HL-60/S4 treated with retinoic acid at 250 ng/mL for 4 days and 3 days (cell line): ENCODE data around the gene LASP1NB.

ENCODE experiments used
- in situ Hi-C: fragments of 300-500 bp; cut with MboI; formaldehyde crosslinking; loops from 2 replicates; pipeline ENCODE4 v1.7.0; 2022; ENCODE audit warnings: low sequenced_read_pairs

LASP1NB gene

DNA sequence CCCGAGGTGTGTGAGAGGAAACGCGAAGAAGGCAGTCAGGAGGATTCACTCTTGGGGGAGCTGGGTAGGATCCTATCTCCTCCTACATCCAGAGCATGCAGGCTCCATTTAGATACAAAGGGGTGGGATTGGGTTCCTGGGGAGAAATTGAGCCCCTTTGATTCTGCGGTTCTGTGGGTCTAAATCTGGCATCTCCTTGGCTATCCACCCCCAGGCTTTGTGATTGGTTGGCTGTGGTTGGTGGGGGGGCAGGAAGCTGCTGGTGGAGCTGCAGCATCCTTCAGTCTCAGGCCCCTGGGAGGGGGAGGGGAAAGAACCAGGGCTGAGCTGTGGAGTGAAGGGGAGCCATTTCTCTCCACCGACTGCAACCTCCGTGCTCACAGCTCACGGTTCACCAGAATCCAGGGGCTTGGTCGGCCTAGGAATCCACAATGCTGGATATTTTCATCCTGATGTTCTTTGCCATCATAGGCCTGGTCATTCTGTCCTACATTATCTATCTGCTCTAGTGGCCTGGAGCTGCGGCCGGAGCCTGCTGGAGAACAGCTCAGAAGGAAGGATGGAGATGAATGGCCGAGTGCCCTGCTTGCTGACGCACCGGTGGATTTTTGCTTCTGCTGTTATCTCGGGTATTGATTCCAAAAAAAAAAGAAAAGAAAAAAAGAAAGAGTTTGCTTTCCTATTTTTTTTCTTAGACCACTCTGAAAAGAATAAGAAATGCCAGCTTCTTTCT, at the start of gene LASP1NB:
LASP1NB (plus strand) TSS at position 352 of the 733 bp plus-strand sequence.
- in situ Hi-C loops, result no loop called here

DNA sequence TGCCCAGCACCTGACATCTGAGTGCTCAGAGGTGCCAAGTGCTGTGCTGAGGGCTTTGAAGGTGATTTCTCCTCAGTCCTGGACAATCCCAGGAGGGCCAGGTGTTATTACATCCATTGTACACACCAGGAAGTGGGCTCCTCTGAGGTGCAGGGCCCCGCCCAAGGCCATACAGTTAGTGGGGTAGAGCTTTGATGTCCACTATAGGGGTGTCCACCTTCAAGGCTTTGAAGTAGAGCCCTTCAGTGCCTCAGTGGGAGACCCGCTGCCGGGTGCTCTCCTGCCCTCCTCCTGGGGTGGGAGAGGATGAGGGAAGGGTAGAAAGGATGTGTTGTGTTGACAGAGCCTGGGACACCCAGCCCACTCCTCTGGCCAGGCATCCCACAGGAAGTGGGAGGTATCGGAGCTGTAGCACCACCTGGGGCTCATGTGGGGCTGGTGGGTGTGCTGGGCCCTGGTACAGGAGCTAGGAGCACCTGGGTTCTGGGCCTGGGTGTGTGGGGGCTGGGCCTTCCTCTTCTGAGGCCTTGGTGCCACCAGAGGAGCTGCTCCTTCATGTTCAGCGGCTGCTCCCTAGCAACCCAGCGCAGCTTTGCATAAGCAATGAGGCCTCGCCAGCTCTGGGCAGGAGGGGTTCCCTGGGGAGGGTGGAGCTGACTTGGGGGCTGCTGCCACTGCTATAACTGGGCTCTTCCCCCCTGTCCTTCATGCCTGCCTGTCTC, 48.1 kb upstream of the LASP1NB start:
- in situ Hi-C loops, result no loop called here

DNA sequence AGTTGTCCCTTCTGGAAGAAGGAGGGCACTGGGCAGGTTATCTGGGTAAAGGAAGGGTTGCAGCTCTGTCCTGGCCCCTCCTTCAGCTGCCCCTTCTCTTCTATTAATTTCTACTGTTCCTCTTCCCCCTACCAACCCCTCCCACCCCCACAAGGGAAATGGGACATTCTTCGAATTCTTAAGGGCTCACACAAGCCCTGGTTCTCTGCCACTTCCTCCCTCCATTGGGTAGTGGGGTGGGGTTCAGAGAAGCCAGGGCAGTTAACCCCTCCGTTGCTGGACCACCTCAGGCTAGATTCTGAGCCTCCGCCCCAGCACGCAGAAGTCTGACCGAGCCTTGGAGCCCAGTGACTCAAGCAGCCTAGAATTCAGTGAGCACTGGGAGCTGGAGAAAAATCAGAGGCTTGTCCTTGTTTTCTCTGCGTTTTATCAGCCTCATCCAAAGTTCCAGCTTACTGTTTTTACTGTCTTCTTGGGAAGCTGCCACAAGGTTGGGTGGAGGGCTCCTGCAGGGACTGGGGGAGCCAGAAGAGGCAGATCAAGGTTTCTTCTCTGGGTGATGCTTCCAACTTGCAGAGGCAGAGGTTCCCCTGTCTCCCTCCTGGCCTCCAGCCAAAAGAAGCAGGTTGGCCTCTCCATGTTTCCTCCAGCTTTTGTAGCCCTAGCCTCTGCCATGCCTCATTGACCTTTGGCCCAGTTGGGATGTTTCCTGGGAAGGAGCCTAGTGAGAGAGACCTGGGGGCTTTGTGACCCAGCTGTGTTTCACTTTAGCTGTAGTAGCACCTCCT, 45.3 kb upstream of the LASP1NB start:
- in situ Hi-C loops, result no loop called here

DNA sequence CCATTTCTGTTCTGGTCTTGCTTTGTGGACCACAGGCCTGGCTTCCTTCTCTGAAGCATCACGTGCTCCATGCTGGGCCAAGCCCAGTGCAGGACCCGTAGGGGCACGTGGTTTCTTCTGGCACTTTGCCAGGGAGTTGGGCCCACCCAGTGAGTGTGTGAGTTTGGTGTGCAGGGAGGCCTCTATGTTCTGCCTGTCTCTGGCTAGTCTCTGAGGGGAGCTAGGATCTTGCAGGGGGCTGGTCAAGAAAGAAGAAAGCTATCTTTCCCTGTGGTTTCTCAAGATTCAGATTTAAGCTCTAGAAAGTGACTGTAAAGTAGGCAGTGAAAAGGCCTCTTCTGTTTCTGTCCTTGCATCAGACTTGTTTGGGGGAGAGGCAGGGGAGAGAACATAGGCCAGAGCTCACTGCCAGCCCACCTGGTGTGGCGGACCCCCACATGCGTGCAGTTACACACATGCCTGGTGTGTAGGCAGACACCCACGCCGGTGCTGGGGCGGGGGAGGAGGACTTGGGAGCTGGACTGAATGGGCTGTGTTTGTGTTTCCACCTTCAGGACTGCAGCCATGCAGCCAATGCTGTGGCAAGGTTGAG, 43.7 kb upstream of the LASP1NB start:
- in situ Hi-C loops, result no loop called here

DNA sequence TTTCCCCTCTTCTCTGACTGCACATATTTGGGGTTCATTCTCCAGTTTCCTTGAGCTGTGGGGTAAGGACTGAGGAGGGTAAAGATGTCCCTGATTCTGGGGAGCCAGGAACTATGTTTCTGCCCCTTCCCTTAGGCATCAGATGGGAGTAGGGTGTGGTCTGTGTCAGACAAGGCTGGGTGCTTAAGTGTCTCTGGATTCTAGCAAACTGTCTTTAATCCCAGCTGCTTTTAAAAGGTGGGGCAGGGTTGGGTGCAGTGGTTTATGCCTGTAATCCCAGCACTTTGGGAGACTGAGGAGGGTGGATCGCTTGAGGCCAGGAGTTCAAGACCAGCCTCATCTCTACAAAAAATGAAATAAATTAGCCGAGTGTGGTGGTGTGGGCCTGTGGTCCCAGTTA, 42.5 kb upstream of the LASP1NB start:
- in situ Hi-C loops, result no loop called here

DNA sequence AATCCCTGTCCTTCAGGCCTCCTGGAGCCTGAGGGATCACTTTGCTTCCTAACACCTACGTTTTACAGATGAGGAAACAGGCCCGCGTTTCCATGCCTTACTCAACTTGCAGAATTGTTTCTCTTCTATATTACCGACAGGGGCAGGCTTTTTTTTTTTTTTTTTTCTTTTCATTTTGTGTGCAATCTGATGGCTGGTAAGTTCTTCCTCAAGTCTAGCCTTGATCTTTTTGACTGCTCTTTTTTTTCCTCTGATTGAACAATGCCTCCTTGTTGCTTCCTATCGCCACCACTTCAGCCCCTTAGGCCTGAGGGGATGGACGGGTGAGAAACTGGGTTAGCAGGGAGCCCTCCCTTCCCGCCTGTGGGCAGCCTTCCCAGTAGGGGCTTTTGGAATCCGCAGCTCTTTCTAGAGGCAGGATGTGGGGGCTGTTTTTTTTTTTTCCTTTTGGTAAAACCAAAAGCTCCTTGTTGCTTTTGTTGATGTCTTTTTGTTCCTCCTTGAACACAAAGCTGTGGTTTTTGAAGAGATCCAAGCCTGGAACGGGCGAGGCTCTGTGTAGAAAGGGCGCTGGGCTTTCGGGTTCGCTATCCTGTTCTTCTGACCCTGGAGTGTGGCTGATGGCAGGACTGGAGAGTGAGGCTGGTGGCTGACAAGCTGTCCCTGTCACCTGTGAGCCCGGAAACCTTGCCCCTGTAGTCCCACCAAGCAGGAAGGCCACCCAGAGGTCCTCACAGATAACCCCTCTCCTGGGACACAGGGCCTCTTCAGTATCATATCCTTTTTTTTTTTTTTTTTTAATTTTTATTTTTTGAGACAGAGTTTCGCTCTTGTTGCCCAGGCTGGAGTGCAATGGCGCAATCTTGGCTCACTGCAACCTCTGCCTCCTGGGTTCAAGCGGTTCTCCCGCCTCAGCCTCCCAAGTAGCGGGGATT, 41.6 kb upstream of the LASP1NB start:
- in situ Hi-C loops, result no loop called here

DNA sequence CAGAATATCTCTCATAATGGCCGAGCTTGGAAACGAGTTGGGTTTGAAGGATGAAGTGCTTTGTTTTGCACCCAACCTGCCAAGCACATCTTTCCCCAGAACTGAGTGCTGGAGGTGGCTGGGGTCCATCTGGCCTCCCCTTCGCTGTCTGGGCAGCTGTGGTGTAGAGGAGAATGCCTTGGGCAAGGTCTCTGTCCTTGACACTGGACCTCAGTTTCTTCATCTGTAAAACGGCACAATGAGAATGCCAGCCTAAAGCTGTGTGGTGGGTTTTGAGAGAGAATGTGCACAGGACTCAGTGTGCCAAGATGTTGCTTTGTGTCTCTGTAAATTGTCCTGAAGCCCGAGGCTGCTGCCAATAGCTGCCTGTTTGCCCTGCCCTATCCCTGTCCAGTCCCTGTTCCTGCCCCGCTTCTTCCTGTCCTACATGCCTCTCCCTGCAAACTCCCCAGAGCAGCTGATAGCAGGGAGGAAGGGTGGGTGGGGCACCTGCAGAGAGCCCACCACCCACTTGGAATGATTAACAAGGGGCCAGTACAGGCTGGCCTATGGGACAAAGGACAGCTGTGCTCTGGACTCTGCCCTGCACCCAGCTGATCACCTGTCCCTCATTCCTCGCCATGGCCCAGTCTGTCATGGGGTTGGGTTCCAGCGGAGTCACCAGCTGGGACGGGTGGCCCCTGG, 40.2 kb upstream of the LASP1NB start:
- in situ Hi-C loops, result no loop called here

DNA sequence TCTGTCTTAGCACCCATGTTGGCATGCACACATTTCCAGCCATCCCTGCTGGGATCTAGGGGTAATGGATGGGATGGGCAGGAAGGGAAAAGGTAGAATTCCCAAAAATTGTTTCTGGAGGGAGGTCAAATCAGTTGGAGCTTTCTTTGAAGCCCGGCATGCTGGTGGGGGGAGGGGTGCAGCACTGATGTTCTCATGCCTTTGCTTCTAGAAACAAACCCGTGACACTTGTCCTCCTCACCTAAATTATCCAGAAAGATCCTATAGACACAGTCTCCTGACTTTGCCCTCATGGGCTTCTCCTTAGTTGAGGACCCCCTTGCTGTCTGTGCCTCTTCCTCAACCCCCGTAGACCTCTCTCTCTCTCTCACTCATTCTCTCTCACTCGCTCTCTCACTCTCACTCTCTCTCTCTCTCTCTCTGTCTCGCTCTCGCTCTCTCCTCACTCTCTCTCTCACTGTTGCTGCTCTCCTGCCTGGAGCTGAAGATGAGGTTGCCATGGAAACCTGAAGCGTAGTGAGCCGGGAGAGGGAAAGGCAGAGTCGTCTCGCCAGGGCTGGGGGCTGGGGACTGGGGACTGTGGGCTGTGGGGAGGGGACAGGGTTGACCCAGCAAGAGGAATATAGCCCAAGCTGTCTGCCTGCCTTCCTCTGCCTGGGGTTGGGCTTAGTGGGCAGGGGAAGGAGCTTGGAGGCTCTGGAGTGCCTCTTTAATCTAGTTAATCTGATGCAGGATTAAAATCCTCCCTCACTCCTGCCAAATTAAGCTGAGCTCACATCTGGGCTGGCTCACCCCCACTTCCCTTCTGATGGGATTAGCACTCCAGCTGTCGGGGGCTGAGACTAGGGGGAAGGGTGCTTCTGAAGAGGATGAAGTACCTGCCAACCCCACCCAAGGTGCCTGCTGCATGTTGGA, 39.4 kb upstream of the LASP1NB start:
- in situ Hi-C loops, result no loop called here

DNA sequence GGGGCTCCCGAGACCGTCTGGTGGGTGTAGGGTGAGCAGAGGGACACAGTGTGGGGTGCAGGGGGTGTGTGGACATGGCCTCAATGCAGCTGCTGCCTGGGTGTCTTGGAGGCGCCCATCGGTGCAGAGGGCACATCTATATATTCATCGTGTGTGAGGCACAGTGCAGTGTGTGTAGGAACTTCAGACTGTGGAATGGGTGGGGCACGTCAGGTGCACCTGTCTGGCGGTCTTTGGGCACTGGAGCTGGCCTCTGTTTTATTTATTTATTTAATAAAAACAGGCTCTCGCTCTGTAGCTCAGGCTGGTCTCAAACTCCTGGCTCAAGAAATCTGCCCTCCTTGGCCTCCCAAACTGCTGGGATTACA, 38.8 kb upstream of the LASP1NB start:
- in situ Hi-C loops, result no loop called here

DNA sequence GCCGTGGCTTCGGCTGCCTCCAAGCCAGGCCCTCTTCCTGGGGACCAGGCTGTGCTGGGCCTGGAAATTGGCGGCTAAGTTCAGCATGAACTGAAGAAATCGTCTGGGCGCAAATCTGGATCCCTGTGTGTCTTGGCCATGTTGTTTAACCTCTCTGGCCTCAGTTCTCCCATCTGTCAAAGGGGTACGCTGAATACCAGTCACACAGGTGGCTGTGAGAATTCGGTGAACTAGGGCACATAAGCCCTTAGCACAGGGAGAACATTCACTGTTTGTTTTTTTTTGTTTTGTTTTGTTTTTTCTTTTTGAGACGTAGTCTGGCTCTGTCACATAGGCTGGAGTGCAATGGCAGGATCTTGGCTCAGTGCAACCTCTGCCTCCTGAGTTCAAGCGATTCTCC, 36.6 kb upstream of the LASP1NB start:
- in situ Hi-C loops, result no loop called here

DNA sequence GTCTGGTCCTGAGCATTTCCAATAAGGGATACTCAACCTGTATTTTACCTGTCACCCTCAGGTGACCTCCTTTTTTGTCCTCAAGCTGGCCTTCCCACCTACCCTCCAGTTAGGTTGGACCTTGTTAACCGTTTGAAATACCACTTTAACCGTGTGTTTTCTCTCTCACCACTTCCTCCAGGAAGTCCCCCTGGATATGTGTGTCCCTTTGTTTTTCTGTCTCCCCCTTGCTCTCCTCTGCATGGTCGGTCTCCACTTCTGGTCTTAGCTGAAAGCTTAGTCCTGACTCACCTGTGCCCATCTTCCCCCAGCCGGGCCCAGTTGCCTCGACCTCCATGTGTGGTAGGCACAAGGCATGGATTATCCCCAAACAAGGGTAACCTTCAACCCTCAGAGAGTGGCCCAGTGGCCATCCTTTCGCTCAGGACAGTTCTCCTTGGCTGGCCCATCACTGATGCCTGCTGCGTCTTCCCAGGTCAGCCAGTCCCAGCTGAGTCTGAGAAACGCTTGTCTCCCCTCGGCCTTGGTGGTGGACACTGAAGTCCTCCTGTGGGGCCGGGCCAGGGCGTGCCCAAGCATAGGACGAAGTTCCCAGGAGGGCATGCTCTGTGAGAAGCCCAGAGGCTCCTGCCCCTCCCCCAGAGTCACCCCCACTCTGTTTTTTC, 35.5 kb upstream of the LASP1NB start:
- in situ Hi-C loops, result no loop called here

DNA sequence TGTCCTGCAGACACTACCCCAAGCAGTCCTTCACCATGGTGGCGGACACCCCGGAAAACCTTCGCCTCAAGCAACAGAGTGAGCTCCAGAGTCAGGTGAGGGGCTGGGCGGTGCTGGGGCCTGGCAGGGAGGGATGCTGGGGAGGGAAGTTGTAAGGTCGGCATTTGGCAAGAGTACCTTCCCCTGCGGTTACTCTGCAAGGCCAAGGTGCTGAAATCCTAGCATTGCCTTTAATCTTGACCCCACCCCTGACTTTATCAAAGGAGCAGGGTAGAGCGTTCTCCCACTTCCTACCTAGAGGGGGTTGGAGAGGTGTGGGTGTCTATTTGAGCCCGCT, 35.0 kb upstream of the LASP1NB start:
- in situ Hi-C loops, result no loop called here

DNA sequence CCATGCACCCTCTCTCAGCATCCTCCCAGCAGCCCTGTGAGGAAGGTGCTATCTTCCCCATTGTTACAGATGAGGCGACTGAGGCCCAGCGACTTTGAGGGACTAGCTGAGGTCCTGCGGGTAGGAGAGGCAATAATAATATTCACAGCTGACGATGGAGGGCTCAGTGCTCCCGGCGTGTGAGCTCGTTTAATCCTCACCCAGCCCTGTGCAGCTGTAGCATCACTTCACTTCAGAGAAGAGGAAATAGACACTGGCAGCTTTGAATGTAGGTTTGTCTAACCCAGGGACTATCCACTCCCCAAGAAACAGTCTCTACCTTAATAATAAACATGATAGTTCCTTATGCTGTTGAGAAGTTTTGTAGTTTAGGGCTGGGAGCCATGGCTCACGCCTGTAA, 34.0 kb upstream of the LASP1NB start:
- in situ Hi-C loops, result no loop called here

DNA sequence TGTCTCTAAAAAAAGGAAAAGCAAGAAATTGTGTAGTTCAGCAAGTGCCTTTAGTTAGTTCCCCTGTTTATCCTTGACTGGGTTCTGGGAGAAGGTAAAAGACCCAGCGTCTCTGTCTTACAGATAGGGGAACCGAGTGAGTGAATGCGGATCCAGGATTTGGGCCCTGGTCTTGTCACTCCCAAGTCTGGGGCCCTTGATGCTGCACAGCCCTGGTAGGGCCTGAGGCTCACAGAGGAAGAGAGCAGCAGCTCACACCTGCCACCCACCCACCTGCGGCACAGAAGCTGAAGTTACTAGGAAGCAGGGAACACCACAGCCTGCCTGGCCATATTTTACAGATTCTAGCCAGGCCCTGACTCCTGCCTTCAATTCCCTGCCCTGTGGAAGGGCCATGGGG, 33.3 kb upstream of the LASP1NB start:
- in situ Hi-C loops, result no loop called here

DNA sequence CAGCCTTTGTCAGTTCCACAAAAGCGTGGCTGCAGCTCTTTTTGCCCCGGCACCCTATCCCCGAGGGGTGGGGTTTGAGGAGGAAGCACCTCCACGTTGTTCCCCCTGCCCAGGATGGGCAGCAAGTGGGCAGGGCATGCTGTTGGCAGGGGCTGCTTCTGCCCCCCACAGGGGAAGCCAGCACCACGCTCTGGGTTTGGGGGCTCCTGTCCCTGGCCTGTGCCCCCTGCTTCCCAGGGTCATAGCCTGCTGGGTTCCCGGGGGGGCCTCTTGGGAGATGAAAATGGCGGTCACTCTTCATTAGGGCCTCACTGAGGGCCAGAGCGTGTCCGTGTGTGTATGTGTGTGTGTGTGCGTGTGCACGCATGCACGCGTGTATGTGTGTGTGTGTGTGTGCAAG, 32.8 kb upstream of the LASP1NB start:
- in situ Hi-C loops, result no loop called here

DNA sequence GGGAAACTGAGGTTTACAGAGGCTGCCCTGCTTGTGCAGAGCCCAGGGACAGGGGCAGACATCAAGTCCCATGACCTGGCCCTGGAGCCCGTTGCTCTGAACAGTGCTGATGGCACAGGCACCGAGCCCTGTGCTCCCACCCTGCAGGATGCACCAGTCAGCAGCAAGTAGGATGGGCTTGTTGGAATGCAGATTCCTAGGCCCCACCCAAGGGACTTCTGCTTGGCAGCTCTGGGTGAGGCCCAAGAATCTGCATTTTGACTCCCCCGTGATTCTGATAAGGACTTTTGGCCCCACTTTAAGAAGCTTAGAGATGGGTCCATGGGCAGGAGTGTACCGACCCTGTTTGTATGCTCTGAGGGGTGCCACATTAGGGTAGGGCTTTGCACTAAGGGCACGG, 32.3 kb upstream of the LASP1NB start:
- in situ Hi-C loops, result no loop called here

DNA sequence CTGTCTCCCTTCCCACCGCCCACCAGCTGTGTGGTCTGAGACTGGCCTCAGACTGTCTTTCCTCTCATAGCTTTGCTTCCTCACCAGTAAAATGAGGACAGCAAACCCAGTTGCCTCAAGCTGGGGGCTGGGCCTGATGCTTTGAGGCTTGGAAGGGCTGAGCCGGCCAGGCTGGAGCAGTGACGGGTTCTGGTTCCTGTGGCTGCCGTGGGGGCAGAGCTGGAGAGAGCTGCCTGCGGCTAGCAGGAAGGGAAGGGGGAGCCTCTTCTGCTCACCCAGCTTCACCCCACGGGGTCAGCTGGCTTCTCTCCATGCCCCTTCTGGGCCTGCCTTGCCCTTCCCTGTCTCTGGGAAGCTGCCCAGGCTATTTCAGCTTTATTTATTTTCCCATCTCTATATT, 31.8 kb upstream of the LASP1NB start:
- in situ Hi-C loops, result no loop called here

DNA sequence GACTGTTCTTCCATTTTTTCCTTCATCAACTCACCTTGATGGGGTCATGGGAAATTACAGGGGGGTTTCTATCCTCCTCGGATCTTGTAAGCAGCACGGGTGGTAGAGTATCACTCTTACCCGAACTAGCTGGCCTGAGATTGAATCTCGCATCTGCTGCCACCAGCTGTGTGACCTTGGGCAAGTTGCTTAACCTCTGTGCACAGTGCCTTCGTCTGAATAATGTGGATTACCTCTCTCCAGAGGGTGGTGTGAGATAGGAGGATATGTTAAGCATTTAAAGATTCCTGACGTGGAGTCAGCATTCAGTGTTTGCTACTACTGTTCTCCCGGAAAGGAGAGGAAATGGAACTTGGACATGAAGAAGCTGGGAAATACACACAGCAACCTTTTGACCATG, 31.1 kb upstream of the LASP1NB start:
- in situ Hi-C loops, result no loop called here
